Hepatocyte (in vitro differentiated cells): Measurements from ENCODE around the gene PLK5. TPM values are rescaled to one million over a fixed set of nuclear protein-coding genes. Genes with fewer than 3 reads are reported as not detected.

Source experiments
- DNase-seq: peaks from one replicate; pipeline ENCODE4 v3.0.0-alpha.2; 2016; ENCODE audit warnings: low spot score
- H2AFZ ChIP-seq: fragments of 200-600 bp; sonication (generic); 2 replicates; pipeline ENCODE4 v1.6.0; 2016; ENCODE audit warnings: antibody characterized with exemption, mild to moderate bottlenecking
- H3K27ac ChIP-seq: fragments of 200-600 bp; sonication (generic); 2 replicates; pipeline ENCODE4 v1.5.1; 2016; ENCODE audit warnings: mild to moderate bottlenecking
- H3K27me3 ChIP-seq: fragments of 200-600 bp; sonication (generic); 2 replicates; pipeline ENCODE4 v1.6.1; 2016
- H3K36me3 ChIP-seq: fragments of 200-600 bp; sonication (generic); replicated peaks from 2 replicates; pipeline ENCODE4 v1.5.1; 2016; ENCODE audit warnings: low read depth; ENCODE audit not compliant: insufficient read depth
- H3K4me1 ChIP-seq: fragments of 200-600 bp; sonication (generic); 2 replicates; pipeline ENCODE4 v1.5.1; 2016; ENCODE audit warnings: mild to moderate bottlenecking, moderate library complexity; ENCODE audit not compliant: insufficient read depth
- H3K4me2 ChIP-seq: fragments of 200-600 bp; sonication (generic); 2 replicates; pipeline ENCODE4 v1.6.0; 2016
- H3K4me3 ChIP-seq: fragments of 200-600 bp; sonication (generic); 2 replicates; pipeline ENCODE4 v1.5.1; 2016; ENCODE audit warnings: mild to moderate bottlenecking
- H3K79me2 ChIP-seq: fragments of 200-600 bp; sonication (generic); 2 replicates; pipeline ENCODE4 v1.6.0; 2017; ENCODE audit warnings: mild to moderate bottlenecking
- H3K9me2 ChIP-seq: fragments of 200-600 bp; sonication (generic); replicated peaks from 2 replicates; pipeline ENCODE4 v1.6.0; 2017; ENCODE audit warnings: mild to moderate bottlenecking; ENCODE audit not compliant: insufficient read depth
- H3K9me3 ChIP-seq: fragments of 200-600 bp; sonication (generic); 2 replicates; pipeline ENCODE4 v1.5.1; 2016; ENCODE audit warnings: low read depth, mild to moderate bottlenecking
- H4K20me1 ChIP-seq: fragments of 200-600 bp; sonication (generic); 2 replicates; pipeline ENCODE4 v1.6.0; 2016; ENCODE audit warnings: mild to moderate bottlenecking; ENCODE audit not compliant: insufficient read depth, poor library complexity, severe bottlenecking
- EZH2 ChIP-seq: fragments of 200-600 bp; sonication (generic); IDR thresholded peaks from 2 replicates; pipeline ENCODE4 v1.6.1; 2016; ENCODE audit warnings: antibody characterized with exemption, mild to moderate bottlenecking, borderline replicate concordance
- EZH2phosphoT487 ChIP-seq: fragments of 200-600 bp; sonication (generic); IDR thresholded peaks from one replicate; pipeline ENCODE4 v1.6.1; 2018; ENCODE audit warnings: antibody characterized with exemption, mild to moderate bottlenecking, low read depth, moderate library complexity; ENCODE audit not compliant: unreplicated experiment, severe bottlenecking
- WGBS: methylation state at CpG from one replicate; pipeline ENCODE4 v1.1.6; 2016; ENCODE audit warnings: low lambda C conversion rate; ENCODE audit errors: missing lambda C conversion rate; 5-methylcytosine and 5-hydroxymethylcytosine counted together
- polyA plus RNA-seq: library from polyadenylated mRNA; unstranded; fragments of >200 nt; fragmentation: Nextera tagmentation; extraction: Ambion mirVana; gene quantifications from 2 replicates; pipeline ENCODE4 v1.2.1, GENCODE V29; 2016
- total RNA-seq: library from RNA; depleted of rRNA; stranded (reverse); fragments of >200 nt; gene quantifications from 2 replicates; pipeline ENCODE4 v1.2.3, GENCODE V29; 2014
- TF ChIP-seq, protein P1 (sequence below): fragments of 200-600 bp; sonication (generic); IDR thresholded peaks from 2 replicates; pipeline ENCODE4 v1.5.1; 2016; ENCODE audit warnings: antibody characterized with exemption, mild to moderate bottlenecking; ENCODE audit not compliant: poor library complexity

The PLK5 gene
- total and polyA plus RNA-seq, 2 experiments from 2014 or later = 0.53 TPM; not detected in 1

DNA sequence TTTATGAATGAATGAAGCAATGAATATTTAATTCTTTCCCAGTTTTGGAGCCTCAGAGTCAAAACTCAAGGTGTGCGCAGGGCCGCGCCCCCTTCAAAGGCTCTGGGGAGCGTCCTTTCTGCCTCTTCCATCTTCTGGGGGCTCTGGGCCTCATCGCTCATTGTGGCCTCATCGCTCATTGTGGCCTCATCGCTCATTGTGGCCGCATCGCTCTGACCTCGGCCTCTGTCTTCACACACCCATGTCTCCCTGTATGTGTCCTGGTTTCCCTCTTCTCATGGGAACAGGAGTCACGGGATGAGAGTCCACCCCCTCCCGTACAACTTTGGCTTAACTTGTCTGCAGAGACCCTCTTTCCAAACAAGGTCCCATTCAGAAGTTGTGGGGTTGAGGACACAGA lies 47.5 kb downstream of the PLK5 start:
- H3K36me3 ChIP-seq = no peaks in the 10 kb centered on the region
- no peaks in the 10 kb centered on the region for H3K9me3 ChIP-seq
- no peak overlapping the region for H2AFZ ChIP-seq
- H4K20me1 ChIP-seq = peaks cover 4% of the 10 kb centered on the region
- no peak for DNase-seq
- H3K9me2 ChIP-seq = no peaks in the 10 kb centered on the region
- H3K27me3 ChIP-seq = no peaks in the 10 kb centered on the region
- TF ChIP-seq, protein P1, sequence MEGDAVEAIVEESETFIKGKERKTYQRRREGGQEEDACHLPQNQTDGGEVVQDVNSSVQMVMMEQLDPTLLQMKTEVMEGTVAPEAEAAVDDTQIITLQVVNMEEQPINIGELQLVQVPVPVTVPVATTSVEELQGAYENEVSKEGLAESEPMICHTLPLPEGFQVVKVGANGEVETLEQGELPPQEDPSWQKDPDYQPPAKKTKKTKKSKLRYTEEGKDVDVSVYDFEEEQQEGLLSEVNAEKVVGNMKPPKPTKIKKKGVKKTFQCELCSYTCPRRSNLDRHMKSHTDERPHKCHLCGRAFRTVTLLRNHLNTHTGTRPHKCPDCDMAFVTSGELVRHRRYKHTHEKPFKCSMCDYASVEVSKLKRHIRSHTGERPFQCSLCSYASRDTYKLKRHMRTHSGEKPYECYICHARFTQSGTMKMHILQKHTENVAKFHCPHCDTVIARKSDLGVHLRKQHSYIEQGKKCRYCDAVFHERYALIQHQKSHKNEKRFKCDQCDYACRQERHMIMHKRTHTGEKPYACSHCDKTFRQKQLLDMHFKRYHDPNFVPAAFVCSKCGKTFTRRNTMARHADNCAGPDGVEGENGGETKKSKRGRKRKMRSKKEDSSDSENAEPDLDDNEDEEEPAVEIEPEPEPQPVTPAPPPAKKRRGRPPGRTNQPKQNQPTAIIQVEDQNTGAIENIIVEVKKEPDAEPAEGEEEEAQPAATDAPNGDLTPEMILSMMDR = no peak
- TF ChIP-seq EZH2 (no peak), EZH2phosphoT487 (no peak)
- no peak overlapping the region for H3K27ac ChIP-seq
- H3K79me2 ChIP-seq = peaks cover 14% of the 10 kb centered on the region
- 94% methylated on average over 12 of the region's 12 CpGs for WGBS
- H3K4me1 ChIP-seq = no peaks in the 10 kb centered on the region
- no peak overlapping the region for H3K4me3 ChIP-seq
- no peak overlapping the region for H3K4me2 ChIP-seq

DNA sequence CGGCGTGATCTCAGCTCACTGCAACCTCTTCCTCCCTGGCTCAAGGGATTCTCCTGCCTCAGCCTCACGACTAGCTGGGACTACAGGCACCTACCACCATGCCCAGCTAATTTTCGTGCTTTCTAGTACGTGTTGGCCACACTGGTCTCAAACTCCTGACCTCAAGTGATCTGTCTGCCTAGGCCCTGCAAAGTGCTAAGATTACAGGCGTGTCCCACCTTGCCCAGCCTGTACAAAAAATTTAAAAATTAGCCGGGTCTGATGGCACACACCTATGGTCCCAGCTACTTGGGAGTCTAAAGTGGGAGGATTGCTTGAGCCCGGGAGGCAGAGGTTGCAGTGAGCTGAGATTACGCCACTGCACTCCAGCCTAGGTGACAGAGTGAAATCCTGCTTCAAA lies 48.9 kb downstream of the PLK5 start:
- no peak for DNase-seq
- TF ChIP-seq, protein P1 = no peak
- TF ChIP-seq EZH2 (no peak), EZH2phosphoT487 (no peak)
- no peaks in the 10 kb centered on the region for H3K4me1 ChIP-seq
- no peaks in the 10 kb centered on the region for H3K36me3 ChIP-seq
- H4K20me1 ChIP-seq = peaks cover 3% of the 10 kb centered on the region
- H3K4me3 ChIP-seq = no peak overlapping the region
- H3K4me2 ChIP-seq = no peak overlapping the region
- no peak overlapping the region for H2AFZ ChIP-seq
- H3K9me2 ChIP-seq = no peaks in the 10 kb centered on the region
- H3K9me3 ChIP-seq = no peaks in the 10 kb centered on the region
- no peaks in the 10 kb centered on the region for H3K27me3 ChIP-seq
- H3K79me2 ChIP-seq = peaks cover 4% of the 10 kb centered on the region
- 81% methylated on average over 9 of the region's 9 CpGs for WGBS
- no peak overlapping the region for H3K27ac ChIP-seq

DNA sequence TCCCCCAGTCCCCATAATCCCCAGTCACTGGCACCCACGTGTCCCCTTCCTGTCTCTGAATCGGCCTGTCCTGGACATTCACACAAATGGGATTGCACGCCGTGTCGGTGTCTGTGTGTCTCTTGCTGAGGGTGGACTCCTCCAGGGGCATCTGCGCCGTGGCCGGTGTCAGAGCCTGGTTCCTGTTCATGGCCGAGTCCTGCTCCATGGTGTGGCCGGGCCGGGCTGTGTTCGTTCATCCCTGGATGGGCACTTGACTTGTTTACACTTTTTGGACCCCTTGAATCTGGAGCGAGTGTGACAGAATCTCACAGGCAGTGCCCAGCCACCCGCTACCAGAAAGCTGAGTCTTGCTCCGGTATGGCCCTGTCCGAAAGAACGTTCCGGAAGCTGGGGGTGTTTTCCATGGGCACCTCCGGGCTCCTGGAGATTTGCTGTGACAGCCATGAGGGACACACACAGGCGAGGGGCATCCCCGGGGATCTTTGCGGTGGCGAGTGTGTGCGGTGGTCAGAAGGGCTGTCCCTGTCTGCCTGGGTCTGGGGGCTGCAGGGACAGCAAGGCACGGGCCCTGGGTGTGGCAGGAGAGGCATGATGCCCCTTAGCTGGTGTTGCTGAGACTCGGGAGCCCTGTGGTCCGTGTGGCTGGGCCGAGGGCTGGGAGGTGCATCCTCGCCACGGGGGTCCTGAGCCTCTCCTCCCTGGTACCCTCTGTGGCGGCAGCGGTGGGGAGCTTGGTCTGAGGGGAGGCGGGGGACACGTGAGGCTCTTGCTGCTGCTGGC lies 50.7 kb downstream of the PLK5 start:
- TF ChIP-seq, protein P1 = no peak
- TF ChIP-seq EZH2phosphoT487 (no peak), EZH2 (no peak)
- Histone ChIP-seq H3K4me2 (no peak overlapping the region), H3K27me3 (no peaks in the 10 kb centered on the region), H2AFZ (no peak overlapping the region), H3K9me2 (no peaks in the 10 kb centered on the region), H3K9me3 (no peaks in the 10 kb centered on the region), H3K36me3 (no peaks in the 10 kb centered on the region), H3K4me3 (no peak overlapping the region), H4K20me1 (no peaks in the 10 kb centered on the region), H3K79me2 (no peaks in the 10 kb centered on the region), H3K27ac (no peak overlapping the region), H3K4me1 (no peaks in the 10 kb centered on the region)
- 95% methylated on average over 33 of the region's 34 CpGs for WGBS
- no peak for DNase-seq
